Right lung (tissue), 5 donors: ENCODE results near the gene PUM1. TPM values are rescaled to one million over a fixed set of nuclear protein-coding genes. Genes with fewer than 3 reads are reported as not detected.
"Not testable (repeated sequence)": the region's sequence is repeated elsewhere in the genome, so short reads cannot be mapped to it uniquely, and the experiment has no call there.

Source experiments
- DNase-seq, 2 donors: peaks; one replicate each; pipeline ENCODE4 v3.0.0-alpha.2; 2013
- polyA plus RNA-seq, 5 donors: library from polyadenylated mRNA; unstranded; fragments of 120-200 nt; gene quantifications; one replicate each; pipeline versions ENCODE4 v1.2.1 to v1.2.3, GENCODE V29; 2013; ENCODE audit warnings: inconsistent platforms in 1 of 5, low replicate concordance in 1 of 5; ENCODE audit not compliant: insufficient read length in 5 of 5, insufficient read depth in 1 of 5

The PUM1 gene
- polyA plus RNA-seq, 5 donors = 69.6 to 122 (median 114) TPM

DNA sequence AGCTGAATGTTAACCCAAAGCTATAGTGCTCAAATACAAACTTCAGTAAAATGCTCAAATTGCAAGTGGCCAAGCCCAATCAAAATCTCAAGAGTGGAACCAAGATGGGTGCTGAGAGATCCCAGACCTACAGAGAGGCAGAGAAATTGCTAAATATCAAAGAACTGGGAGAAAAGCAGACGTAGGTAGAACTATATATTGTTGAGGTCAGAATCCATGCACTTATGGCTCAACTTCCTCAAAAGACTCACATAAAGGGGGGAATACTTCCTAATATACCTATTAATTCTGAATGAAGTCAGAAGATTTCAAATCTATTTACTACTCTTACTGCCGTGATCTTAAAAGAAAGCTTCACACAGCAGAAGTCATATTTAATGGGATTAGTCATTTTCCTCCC lies 65.2 kb downstream of the PUM1 start:
- no peak for DNase-seq

DNA sequence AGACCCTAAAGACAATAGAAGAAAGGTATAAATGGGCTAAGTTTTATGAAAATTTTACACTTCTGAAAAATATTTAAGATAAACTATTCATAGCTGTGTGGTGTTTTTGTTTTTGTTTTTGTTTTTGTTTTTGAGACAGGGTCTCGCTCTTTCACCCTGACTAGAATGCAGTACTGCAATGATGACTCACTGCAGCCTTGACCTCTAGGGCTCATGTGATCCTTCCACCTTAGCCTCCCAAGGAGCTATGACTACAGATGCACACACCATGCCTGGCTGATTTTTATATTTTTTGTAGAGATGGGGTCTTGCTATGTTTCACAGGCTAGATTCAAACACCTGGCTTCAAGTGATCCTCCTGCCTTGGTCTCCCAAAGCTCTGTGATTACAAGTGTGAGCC lies 66.6 kb downstream of the PUM1 start:
- no peak for DNase-seq

DNA sequence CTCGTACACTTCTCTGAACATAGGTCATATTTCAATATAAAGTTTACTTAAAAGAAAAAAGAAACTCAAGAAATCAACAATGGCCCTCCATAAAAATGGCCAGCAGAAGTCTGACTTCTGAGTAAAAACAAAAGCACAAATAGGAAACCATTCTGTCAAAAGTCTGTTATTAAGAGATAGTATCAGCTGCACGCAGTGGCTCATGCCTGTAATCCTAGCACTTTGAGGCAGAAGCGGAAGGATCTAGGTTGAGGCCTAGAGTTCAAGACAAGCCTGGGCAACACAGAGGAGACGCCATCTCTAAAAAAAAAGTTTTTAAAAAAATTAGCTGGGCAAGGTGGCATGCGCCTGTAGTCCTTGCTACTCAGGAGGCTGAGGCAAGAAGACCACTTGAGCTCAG lies 67.3 kb downstream of the PUM1 start:
- no peak for DNase-seq

DNA sequence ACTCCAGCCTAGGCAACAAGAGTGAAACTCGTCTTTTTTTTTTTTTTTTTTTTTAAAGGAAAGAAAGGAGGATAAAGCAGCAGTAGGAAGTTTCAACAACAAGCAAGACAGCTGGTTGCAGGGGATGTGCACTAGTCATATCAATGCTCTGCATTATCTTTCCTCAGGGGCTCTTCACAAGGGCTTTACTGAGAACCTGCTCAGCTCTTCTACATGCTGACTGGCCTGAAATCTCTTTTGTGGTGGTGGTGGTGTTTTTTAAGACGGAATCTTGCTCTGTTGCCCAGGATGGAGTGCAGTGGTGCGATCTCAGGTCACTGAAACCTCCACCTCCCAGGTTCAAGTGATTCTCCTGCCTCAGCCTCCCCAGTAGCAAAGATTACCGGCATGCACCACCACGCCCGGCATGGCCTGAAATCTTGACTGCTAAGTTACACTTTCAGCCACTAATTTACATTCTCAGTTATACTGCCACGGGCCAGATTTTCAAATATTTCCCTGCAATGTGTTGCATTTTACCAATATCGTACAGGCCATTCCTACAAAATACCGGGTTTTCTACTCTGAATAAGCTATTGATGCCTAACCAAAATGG lies 68.0 kb downstream of the PUM1 start:
- DNase-seq = no peak

DNA sequence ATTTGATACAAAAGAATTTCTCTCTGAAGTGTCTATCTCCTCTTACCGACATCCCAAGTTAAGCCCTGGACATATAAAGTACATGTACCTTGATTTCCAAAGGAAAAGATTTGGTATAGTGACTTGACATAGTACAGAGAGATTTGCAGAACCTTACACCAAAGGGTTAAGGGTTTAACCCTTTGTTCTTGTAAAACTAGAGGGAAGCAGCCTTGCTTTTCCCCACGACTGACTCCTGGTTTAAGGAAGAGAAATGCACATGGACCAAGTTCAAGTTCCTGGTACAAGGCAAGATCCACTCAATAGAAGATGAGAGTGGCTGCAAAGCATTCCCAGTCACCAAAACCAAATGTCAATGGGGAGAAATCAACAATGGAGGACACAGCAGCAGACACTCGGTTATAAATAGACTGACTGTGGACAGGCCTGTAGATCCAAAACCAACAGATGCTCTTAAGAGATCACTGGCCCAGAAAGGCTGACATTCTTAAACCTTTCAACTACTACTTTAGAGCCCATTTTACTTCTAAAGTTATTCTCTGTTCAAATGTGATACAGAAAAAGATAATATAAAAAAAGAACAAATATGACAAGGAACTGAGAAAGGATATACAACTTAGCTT lies 69.4 kb downstream of the PUM1 start:
- DNase-seq = no peak

DNA sequence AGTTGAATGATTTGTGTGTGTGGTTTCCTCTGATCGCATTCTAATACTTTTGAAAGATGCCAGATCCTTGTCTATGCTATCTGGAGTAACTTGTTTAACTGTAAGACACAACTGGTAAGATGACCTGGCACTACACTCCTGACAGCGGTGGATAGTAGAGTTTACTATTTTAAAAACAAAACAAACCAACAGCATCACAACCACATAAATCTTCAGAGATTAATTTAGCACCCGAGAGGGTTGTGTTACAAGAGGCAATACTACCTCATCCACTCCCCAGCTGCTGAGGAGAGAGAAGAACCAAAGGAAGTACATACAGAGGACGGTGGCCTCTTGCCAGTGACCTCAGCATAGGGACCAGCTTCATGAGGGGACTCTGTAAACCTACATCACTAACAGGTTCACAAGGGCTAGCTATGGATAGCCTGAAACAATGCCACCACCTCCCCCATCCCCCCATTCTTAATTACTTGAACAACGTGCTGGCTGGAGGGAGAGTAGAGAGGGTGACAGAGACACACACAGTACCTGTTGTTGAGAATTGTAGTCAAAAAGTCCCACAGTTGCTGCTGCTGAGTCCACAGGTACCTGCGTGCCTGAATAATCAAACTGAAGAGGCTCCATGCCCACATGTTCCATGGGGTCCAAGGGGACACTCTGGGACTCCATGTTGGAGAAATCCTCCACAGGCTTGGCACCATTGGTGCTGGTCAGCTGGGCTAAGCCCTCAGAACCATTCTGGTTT lies 73.5 kb downstream of the PUM1 start:
- no peak for DNase-seq

DNA sequence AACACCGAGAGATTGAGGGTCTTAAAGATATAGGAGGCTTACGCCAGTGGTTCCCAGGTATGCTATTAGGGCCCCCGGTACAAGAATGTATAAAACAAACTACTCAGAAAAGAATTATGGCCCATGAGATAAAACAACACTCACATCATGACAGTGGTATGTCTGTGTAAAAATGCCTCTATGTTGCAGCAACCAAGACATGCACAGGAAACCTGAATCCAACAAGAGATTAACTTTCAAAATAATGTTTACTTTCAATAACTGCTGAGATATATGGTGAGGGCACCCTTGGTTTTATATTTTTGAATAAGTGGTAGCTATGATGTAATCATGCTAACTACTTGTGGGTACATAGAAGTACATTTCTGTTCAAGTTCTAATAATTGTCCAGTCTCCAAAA lies 74.9 kb downstream of the PUM1 start:
- no peak for DNase-seq

DNA sequence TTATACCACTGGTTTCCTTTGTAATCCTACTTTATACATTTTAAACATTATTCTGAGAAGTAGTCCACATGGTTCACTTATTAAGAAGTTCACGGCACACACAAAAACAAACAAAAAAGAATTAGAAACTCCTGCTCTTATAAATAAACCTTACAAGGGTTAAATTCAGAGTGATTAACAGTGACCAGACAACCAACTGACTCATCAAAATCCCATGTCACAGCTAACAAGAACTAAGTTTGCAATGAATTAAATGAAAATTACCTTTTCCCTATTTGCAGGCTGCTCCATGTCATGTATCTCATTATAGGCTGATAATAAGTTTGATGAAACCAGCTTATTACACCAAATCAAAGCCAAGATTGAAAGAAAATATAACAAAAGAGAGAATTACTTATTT lies 77.5 kb downstream of the PUM1 start:
- no peak for DNase-seq

DNA sequence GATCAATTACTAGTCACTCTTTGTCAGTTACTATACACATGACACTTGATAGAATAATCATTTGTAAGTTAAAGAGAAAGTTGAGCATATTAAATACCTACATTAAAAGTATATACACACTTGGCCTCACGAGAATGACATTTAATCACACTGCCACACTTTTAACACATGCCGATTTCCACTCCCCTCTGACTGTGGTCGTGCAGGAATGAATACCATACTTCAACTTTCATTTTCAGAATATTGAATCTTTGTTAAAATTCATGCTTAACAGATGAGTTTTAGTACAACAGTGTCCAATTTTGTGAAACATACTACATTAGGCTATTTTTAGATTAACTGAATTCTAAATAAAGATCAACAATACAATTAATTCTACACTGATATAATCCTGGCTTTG lies 78.8 kb downstream of the PUM1 start:
- no peak for DNase-seq

DNA sequence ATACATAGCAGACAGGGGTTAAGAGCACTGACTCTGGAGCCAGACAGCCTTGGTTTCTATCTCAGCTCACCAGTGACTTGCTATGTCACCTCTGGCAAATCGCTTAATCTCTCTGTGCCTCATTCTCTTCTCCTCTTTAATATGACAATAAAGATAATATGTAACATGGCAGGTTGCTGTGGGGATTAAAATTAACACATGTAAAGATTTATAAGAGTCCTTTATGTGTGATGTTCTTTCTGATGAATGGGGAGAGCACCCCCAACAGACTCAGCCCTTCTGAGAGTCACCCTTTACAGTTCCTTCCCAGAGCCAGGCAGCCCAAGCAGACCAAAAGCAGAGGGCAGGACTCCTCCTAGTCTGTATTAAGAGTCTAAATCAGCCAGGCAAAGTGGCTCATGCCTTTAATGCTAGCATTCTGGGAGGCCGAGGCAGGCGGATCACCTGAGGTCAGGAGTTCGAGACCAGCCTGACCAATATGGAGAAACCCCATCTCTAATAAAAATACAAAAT lies 80.5 kb downstream of the PUM1 start:
- no peak for DNase-seq

DNA sequence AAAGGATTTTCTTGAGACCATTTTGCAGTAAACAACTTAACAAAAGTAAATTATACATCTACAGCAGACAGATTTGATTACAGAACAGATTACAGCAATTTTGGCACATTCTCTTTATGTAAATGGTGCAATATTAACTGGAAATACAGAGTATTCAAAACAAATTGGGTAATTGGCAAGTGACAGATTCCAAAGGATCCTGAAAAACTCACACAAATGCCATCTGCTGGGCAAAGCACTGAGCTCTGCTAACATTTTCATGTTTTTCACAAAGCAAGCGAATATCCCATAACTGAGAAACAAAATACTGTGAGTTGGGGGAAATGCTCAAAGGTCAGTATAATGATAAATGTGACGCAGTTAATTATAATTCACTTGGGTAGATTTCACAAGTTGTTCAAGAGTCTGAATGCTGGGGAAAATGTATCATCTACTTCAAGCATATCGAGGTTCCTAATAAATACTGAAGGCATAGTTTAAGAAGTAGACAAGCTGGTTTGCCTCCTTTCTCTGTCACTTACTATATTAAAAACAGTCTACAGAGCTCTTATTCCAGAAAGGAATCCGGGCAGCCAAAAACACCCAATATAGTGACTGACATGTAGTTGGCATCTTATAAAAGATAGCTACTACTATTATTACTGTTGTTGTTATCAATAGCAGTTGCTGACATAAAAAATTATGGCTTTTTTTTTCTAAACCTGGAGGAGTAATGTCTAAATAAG lies 81.2 kb downstream of the PUM1 start:
- peak; percentile 39 to 50 for DNase-seq

DNA sequence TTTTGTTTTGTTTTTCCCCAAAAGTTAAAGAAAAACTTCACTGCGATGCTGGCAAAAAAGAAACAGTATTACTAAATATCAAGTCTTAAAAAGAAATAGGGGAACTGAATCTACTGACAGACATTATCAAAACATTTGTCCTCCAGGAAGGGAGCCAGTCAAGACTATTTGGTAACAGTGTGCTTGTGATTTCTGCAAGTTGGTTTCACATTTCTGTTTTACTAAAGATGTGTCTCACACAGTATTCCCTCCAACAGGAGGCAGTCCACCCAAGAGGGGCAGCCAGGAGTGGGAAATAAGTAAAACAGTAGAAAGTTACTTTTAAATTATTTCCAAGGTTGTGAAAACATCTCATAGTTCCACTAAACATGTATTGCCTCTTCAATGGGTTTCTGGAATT lies 82.6 kb downstream of the PUM1 start:
- DNase-seq = no peak

DNA sequence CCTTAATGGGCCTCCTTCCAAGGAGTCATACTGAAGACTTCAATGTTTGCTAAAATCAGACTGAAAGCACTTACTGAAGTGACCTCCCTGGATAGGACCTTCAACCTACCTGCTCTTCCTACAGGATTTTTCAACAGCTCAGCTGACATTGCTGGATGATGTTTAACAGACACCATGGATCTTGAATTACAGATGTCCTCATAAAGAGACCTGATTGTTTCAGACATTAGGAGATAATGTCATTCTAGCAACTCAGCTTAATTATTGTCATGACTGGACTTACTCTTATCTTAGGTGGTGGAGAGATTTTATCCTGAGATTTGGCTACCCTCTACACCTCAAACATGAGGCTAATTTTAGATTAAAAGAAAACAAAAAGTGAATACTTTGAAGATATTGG lies 83.1 kb downstream of the PUM1 start:
- DNase-seq = no peak

DNA sequence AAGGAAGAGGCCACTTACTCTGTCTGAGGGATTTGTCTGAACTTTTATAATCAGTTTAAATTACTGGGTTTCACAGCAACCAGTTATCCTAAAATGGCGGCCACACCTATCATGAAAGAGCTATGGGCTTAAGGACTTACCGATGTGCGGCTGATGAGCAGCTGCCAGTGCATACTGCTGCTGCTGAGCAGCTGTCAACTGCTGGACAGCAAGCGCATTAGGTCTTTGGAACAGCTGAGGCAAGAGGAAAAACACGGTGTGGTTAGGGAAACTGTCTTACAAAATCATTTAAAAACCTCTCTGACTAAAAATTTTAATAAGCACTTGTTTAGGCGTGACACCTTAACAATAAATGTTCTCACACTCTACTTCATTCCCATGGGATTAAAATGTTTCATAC lies 84.3 kb downstream of the PUM1 start:
- no peak for DNase-seq

DNA sequence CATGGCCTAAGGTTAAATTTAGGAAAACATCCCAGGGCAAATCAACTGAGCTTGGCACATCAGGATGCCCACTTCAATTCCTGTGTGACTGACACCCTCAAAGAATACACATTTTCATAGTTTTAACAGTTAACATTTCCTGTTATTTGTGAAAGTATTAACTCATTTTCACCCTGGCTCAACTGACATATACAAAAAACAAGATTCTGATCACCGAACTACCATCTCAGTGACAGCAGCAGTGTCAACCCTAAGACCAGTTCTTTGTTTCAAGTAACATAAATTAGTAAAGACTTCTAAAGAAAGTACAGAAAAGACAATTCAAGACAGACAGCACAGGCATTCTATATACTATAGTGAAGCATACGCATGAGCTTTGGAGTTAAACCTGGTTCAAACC lies 88.0 kb downstream of the PUM1 start:
- DNase-seq = no peak

DNA sequence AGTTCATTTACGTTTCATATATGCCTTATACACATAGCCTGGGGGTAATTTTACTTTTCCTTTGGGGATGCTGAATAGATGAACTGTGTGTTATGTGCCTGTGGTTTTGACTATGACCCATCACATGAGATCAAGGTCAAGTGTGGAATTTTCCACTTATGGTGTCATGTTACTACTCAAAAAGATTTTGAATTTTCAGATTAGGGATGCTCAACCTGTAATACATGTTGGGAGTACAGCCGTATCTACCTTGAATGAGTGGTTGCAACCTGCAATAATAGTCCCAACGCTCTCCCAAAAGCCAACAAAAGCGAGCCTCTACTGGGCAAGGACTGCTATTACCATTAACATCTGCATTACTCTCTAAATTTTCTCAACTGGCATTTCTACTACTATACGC lies 88.4 kb downstream of the PUM1 start:
- DNase-seq = no peak

DNA sequence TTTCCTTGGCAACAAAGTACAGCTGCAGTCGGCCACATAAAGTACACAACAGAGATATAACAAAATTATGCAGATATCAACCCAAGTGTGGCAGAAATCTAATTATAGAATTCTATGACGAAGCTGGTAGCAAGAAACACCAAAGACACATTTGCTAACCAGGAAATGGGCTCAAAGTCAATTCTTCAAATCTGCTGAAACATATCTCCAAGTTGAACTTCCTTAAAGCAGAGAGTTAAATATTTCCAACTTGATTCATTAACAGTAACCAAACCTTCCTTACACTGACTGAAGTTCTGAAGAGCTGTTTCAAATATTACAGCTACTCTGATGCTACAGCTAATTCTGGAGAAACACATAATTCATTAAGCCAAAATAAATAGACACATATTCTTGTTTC lies 89.4 kb downstream of the PUM1 start:
- DNase-seq = no peak

DNA sequence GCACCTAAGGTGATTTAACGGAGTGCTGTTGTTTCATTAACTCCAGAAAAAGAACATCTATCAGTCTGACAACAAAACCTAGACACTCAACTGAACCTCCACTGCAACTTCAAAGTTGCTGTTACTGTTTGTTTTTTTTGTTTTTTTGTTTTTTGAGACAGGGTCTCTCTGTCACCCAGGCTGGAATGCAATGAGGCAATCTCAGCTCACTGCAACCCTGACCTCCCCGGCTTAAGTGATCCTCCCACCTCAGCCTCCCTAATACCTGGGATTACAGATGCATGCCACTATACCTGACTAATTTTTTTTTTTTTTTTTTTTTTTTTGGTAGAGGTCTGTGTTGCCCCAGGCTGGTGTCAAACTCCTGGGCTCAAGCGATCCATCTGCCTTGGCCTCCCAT lies 90.3 kb downstream of the PUM1 start:
- DNase-seq = no peak

DNA sequence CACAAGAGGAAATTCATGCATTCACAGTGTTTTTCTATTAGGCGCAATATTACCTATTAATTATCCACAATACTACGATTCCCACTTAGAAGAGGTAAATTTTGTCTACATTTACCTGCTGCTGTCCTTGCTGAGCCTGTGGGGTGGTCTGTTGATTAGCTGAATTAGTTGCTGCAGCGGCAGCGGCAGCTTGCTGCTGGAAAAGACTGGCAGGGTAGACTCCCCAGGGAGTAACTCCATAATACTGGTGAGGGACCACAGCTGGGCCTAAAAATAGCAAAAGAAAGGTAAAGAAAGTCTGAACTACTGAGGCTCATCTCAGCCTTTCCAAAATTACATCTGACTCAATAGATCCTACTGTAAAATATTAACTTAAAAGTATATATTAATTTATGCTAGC lies 91.0 kb downstream of the PUM1 start:
- DNase-seq = no peak

DNA sequence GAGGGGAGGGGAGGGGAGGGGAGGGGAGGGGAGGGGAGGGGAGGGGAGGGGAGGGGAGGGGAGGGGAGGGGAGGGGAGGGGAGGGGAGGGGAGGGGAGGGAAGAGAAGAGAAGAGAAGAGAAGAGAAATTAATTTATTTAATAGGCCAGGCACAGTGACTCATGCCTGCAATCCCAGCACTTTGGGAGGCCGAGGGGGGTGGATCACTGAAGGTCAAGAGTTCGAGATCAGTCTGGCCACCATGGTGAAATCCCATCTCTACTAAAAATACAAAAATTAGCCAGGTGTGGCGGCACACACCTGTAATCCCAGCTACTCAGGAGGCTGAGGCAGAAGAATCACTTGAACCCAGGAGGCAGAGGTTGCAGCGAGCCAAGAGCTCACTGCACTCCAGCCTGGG lies 93.2 kb downstream of the PUM1 start:
- not testable (repeated sequence) for DNase-seq

DNA sequence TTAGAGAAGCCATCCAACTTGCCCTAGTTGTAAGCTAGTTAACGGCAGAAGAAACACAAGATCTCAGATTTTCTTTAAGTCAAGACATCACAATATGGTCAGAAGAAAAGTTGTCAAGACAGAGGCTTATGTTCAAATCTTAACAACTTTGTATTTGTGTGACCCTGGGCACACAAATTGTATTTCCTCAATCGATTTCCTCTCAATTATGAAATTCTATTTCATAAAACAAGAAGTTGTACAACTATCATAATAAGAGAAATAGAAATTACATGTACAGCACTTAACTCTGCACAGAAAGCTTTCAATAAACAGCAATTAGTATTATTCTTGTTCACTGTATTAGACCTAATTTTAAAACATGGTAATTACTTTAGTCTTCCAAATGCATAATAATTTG lies 94.0 kb downstream of the PUM1 start:
- no peak for DNase-seq

DNA sequence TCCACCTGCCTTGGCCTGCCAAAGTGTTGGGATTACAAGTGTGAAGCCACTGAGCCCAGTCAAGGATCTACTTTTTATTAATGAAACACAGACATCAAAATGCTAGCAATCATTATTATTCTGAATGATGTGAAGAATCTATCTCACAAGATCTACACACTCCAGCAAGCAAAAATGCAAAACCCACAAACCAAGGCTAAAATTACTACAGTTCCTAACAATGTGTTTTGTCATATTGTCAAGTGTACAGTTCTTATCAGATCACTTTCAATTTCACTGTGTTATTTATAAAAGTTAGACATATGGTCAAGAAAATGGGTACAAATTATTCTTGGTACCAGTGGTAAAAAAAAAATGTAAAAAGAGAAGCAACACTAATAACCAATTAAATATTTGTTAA lies 95.6 kb downstream of the PUM1 start:
- no peak for DNase-seq
